Measurements from ENCODE around the gene STYXL2.

Gene STYXL2

GRCh38 chr1:167077868-167078210 lies 16.0 kb upstream of the STYXL2 start:
- no peak for DNase-seq (ENCODE audit: low read depth in 2 of 2)

- DNase-seq (ENCODE audit: low read depth in 2 of 2) = no peak
Measured at GRCh38 chr1:167081594-167082156, 12.2 kb upstream of the STYXL2 start.

DNA sequence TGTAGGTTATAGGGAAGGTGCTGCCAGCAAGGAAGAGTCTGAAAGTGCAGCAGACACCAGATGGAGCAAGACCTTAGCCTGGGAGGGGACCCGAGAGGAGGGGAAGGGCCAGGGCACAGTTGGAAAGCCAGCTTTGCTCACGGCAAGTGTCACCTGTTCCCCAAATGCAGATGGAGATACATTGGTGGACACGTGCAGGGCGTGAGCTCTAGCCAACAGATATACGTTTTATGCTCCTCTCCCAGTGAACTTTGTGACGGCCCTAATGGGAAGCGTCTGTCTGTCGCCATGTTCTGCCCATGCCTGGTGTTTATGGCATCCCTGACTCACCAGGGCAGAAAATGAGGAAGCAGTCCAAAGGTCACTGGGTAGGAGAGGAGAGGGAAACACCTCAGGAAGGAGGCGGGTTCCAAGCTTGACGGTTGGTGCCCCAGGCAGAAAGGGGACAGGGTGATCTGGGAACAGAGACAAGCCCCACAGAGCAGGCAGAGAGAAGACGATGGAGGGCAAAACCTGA lies 11.3 kb upstream of the STYXL2 start:
- DNase-seq (ENCODE audit: low read depth in 2 of 2) = no peak

DNA sequence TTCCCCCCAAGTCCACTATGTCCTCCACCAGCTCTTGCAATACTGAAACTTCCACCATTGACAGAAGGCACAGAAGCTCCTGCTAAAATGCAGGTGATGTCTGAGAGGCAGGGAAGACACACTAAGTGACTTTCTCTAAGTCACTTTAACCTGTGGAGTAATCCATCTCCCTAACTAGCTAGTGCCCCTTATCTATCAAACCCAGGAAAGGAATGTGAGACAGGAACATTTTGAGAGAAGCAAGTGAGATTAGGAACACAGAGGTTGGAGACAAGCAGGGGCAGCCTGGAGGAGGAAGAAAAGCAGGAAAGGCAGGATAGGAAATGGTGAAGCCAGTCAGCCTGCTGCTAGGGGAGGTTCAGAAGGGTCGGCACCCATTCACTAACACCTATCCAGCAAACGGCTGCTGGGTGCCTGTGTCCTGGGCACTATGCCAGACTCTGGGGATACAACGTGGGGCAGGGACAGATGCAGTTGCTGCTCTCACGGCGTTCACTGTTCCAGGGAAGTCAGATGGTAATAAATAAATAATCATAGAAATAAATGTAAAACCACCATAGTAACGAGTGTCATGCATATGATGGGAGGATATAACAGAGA lies 10.7 kb upstream of the STYXL2 start:
- DNase-seq (ENCODE audit: low read depth in 2 of 2) = no peak

DNA sequence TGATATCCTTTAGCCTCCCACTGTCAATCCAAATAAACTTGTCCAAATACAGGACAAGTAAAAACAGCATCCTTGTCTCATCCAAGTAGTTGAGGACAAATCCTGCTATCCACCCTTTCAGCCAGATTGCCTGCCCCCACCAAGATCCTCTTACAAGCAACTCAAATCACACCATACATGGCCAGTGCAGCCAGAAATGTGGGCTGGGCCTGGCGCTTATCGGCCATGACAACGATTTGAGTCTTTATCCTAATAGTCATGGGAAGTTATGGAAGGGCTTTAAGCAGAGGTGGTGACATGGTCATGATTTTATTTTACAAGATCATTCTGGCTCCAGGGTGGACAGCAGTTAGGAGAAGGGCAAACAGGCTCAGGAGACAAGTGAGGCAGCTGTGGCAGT lies 10.0 kb upstream of the STYXL2 start:
- DNase-seq (ENCODE audit: low read depth in 2 of 2) = no peak

- DNase-seq (ENCODE audit: low read depth in 2 of 2) = no peak
Measured at GRCh38 chr1:167084757-167085156, 9.1 kb upstream of the STYXL2 start.

GRCh38 chr1:167086033-167086432 lies 7.8 kb upstream of the STYXL2 start:
- DNase-seq (ENCODE audit: low read depth in 2 of 2) = no peak

DNA sequence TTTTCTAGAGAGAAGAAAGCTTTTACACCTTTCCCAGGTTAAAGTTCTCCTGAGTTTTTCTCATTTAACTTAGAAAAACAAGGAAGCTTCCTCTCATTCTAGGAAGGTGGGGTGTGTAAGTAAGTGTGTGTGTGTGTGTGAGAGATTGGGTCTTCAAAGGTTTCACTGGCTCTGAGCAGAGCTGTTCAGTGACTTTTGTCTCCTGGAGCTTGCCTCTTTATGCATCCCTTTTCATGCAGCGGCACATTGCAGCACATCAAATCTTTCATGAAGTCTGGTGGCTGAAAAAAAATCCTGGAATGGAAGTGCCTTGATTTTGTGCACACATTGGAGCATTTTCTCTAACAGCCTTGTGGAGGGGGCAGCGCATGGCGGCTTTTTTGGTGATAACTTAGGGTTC lies 7.1 kb upstream of the STYXL2 start:
- DNase-seq (ENCODE audit: low read depth in 2 of 2) = no peak

DNA sequence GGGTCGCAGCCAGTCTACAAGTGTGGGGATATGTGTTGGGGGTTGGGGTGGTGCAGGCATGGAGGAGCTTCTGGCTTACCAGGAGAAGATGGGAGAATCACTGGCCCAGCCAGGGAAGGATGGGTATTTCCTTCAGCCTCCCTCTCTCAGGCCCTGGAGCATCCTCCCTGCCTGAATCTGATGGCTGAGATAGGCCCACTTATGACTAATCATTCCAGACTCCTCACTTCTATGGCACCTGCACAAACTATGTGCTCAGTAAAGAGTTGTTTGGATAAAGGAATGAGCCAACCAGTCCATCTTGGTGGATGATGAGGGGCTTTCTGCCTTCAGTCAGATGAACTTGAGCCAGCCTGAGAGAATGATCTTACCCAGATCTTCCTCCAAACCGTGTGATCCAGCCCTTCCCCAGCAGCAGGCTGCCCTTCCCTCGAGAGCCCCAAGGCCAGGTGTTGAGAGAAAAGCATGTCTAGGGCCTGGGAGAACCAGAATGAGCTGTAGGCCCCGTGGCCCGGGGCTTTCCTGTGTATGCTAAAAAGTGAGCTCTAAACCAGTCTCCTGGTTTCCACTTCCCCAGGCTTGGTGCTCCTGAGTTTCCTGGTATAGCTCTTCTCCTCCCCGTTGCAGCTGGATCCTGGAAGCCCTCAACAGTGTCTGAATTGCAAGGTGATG lies 5.0 kb upstream of the STYXL2 start:
- no peak for DNase-seq (ENCODE audit: low read depth in 2 of 2)

DNA sequence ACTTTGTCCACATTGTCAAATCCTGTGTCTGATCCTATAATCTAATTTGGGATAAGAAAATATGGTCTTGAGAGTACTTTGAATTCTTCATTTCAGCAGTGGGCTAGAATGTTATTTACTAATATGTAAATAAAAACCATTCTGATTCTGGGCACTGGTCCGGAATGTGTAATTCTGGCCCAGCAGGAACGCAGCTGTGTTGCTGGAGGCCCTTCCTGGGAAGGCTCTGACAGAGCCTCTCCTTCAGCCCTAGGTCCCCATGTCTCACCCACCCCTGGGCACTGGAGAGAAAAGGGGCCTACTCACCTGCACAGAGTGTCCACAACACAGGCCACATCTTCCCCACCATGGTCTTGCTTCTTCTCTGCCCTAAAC lies 3.9 kb upstream of the STYXL2 start:
- DNase-seq (ENCODE audit: low read depth in 2 of 2) = no peak

DNA sequence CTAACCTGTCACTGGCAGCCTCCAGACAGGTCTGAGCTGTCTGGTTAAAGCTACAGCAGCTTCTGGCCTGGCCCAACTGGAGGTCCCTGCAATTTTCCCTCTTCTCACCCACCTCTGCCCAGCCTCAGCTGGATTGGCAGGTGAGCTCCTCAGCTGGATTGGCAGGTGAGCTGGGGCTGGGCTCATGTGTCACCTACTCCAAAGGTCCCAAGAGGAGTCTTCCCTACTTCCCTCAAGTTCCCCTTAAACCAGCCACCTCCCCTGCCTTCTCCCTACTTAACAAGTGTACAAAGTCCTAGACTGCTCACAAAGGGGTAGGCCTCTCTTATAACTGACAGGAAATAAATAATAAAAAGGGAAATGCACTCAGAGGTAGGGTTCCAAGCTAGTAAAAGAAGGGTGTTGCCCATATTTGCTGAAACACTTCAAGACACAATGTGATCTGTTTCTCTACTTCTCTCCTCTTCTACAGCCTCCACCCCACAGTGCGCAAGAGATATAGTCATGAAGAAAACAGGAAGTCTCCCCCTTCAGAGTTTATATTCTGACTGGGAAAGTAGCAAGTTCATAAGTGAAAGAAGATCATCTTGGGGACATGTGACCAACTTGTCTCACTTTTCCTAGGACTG lies 3.4 kb upstream of the STYXL2 start, which contains the start of gene GPA33:
GPA33 (minus strand) TSS at position 64 of the 629 bp plus-strand sequence. CDS start 90 bp downstream, outside the sequence.
- DNase-seq (ENCODE audit: low read depth in 2 of 2) = no peak

GRCh38 chr1:167092653-167093052 lies 1.2 kb upstream of the STYXL2 start:
- no peak for DNase-seq (ENCODE audit: low read depth in 2 of 2)

- no peak for DNase-seq (ENCODE audit: low read depth in 2 of 2)
Measured at GRCh38 chr1:167094690-167095089, 815 bp downstream of the STYXL2 start.

DNA sequence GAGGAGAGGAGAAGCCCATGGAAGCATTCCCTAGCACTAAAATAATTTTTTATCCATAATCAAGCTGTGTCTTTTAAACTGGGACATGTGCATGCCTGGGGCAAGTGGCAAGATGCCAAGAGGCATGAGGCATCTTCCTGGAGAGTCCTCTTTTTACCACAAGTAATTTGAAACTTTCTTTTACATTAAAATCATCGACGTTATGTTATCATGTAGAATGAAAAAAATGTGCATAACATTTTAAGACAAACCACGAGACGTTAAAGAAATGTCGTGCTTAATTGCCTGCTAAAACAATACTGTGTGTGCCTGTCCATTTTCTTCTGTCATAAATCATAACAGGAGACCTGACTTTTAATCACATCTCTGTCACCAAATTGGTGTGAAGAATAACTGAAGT lies 1.5 kb downstream of the STYXL2 start:
- DNase-seq (ENCODE audit: low read depth in 2 of 2) = no peak

DNA sequence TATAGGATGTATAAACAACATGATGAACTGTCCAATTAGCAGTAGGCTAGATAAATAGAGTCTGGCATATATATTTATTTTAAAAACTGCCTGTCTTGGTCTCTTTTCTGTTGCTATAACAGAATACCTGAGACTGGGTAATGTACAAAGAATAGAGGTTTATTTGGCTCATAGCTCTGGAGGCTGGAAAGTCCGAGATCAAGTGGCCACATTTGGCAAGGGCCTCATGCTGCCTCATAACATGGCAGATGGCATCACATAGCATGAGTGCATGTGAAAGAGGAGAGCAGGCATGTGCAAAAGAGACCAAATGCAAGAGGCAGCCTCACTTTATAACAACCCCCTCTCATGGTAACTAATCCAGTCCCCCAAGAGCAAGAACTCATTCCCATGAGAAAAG lies 6.0 kb downstream of the STYXL2 start:
- DNase-seq (ENCODE audit: low read depth in 2 of 2) = no peak

DNA sequence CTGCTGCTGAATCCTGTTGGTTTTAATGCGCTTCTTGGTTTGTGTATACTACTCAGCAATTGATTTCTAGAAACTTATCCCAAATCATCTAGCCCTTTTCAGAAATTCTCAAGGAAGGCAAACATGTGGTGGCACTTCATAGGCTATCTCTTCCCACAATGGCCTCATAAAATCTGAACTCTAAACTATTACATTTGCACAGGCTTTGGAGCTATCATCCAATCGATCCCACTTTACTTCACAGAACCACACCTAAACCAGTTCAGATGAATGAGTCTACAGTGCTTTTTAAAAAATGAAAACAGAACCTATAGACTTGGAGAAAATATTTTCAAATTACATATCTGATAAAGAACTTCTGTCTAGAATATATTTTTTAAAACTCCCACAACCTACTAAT lies 6.9 kb downstream of the STYXL2 start:
- DNase-seq (ENCODE audit: low read depth in 2 of 2) = no peak

GRCh38 chr1:167101754-167102153 lies 7.9 kb downstream of the STYXL2 start:
- DNase-seq (ENCODE audit: low read depth in 2 of 2) = no peak

GRCh38 chr1:167102906-167103573 lies 9.2 kb downstream of the STYXL2 start:
- no peak for DNase-seq (ENCODE audit: low read depth in 2 of 2)

GRCh38 chr1:167104256-167104633 lies 10.4 kb downstream of the STYXL2 start:
- no peak for DNase-seq (ENCODE audit: low read depth in 2 of 2)

- no peak for DNase-seq (ENCODE audit: low read depth in 2 of 2)
Measured at GRCh38 chr1:167105271-167106118, 11.6 kb downstream of the STYXL2 start.

DNA sequence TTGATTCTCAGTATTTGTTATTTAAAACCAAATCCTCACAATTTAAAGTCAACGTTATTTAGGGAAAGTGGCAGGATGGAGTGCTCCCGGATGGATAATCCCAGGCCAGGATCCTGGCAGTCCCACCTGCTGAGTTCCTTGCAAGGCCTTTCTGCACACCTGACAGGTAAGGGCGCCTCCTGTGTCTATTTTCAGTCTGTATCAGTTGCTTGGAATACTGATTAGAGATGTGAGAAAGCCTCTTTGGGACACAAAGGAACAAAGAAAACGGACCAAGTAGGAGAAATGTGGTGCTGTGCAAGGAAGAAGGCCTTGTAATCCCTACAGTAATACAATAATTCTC lies 12.2 kb downstream of the STYXL2 start:
- no peak for DNase-seq (ENCODE audit: low read depth in 2 of 2)

DNA sequence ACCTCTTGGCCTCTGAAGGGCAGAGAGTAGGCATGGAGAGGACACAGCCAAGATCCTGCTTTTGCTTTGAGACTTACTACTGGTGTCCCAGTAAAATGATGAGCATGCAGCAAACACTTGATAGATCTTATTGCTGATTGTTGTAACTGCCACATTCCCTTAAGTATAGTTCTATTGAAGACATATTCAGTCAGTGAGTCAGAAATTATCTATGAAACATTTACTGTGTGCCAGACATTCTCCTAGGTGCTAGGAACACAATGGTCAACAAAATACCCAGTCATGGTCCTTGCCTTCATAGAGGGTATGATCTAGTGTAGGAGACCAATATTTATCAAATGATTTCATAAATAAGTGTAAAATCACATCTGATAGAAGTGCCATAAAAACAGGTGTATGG lies 13.6 kb downstream of the STYXL2 start:
- no peak for DNase-seq (ENCODE audit: low read depth in 2 of 2)

All from stimulated activated CD8-positive, alpha-beta memory T cell treated with anti-CD3 and anti-CD28 coated beads, Interleukin-7, amount 100 ng/mL, for 4 hours (primary cell).